Transverse colon (tissue), 4 donors: ENCODE measurements around the gene CALB2.

ENCODE experiments used
- POLR2A ChIP-seq: fragments of 450-650 bp; IDR thresholded peaks from one replicate; pipeline ENCODE4 v1.6.1; 2016; ENCODE audit warnings: antibody characterized with exemption, mild to moderate bottlenecking, moderate library complexity
- POLR2AphosphoS5 ChIP-seq, 3 donors: sonication (generic); formaldehyde crosslinking; IDR thresholded peaks; one replicate each; pipeline ENCODE4 v1.6.1; 2016; ENCODE audit warnings: antibody characterized with exemption in 3 of 3
- TF ChIP-seq, protein P1 (sequence below), 5 experiments: fragments of 200-600 bp in 3 of 5; fragments of 450-650 bp in 2 of 5; sonication (generic) in 3 of 5; IDR thresholded peaks; 1 replicate in 2 of 5; 2 replicates in 3 of 5; pipeline ENCODE4 v1.5.1; 2016 to 2017; ENCODE audit warnings: antibody characterized with exemption in 5 of 5, inconsistent platforms in 3 of 5, mild to moderate bottlenecking in 2 of 5, moderate library complexity in 1 of 5

DNA sequence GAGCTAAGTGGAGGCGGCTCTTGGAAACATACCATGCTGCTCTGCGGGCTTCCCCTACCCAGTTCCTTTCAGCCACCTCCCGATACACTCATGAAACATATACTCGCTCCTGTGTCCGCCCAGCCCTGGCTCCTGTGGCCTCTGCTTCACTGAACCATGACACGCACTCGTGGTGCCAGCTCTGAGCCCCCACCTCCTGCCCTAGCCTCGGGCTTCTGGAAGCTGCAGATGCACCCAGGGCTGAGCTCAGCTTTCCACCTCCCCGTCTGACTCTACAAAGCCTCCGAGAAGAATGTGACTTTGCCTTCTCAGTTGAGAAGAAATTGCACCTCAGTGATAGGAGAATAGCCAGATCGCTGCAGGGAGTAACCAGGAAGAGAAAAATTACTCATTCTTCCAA is 11.0 kb downstream of the CALB2 start:
- TF ChIP-seq, protein P1, sequence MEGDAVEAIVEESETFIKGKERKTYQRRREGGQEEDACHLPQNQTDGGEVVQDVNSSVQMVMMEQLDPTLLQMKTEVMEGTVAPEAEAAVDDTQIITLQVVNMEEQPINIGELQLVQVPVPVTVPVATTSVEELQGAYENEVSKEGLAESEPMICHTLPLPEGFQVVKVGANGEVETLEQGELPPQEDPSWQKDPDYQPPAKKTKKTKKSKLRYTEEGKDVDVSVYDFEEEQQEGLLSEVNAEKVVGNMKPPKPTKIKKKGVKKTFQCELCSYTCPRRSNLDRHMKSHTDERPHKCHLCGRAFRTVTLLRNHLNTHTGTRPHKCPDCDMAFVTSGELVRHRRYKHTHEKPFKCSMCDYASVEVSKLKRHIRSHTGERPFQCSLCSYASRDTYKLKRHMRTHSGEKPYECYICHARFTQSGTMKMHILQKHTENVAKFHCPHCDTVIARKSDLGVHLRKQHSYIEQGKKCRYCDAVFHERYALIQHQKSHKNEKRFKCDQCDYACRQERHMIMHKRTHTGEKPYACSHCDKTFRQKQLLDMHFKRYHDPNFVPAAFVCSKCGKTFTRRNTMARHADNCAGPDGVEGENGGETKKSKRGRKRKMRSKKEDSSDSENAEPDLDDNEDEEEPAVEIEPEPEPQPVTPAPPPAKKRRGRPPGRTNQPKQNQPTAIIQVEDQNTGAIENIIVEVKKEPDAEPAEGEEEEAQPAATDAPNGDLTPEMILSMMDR (IDR thresholded peaks at IDR 0.05), result no peak
- TF ChIP-seq POLR2A (no peak), POLR2AphosphoS5 (IDR thresholded peaks at IDR 0.05) (no peak)
